ENCODE results near the gene ANO4.

The ANO4 gene

GRCh38 chr12:101015044-101015443 lies 220.5 kb downstream of the ANO4 start (continued):
- no peak for TF ChIP-seq BACH2 (CRISPR knock-in tag; IDR thresholded peaks at IDR 0.05; ENCODE audit: borderline replicate concordance)

GRCh38 chr12:101018540-101018939 lies 224.0 kb downstream of the ANO4 start:
- peak; percentile 80 for ATAC-seq
- TF ChIP-seq RARB (CRISPR knock-in tag; IDR thresholded peaks at IDR 0.05) (no peak), ESRRG (CRISPR knock-in tag; IDR thresholded peaks at IDR 0.05) (no peak), ZFP30 (CRISPR knock-in tag; IDR thresholded peaks at IDR 0.05) (no peak), CREB5 (CRISPR knock-in tag; IDR thresholded peaks at IDR 0.05; ENCODE audit: low read depth) (peak; percentile 68; the same call in 1 of the 2 replicates), PATZ1 (CRISPR knock-in tag; IDR thresholded peaks at IDR 0.05; ENCODE audit: borderline replicate concordance) (no peak), TSHZ2 (CRISPR knock-in tag; IDR thresholded peaks at IDR 0.05) (no peak), CSRNP3 (CRISPR knock-in tag; IDR thresholded peaks at IDR 0.05) (no peak), ISL1 (CRISPR knock-in tag; IDR thresholded peaks at IDR 0.05) (peak; percentile 68), TOX (CRISPR knock-in tag; IDR thresholded peaks at IDR 0.05; ENCODE audit: borderline replicate concordance) (no peak), ZNF8 (CRISPR knock-in tag; IDR thresholded peaks at IDR 0.05) (no peak), GLIS3 (CRISPR knock-in tag; IDR thresholded peaks at IDR 0.05) (no peak), CSDC2 (CRISPR knock-in tag; IDR thresholded peaks at IDR 0.05) (no peak), ZC3H10 (CRISPR knock-in tag; IDR thresholded peaks at IDR 0.05) (no peak), TCF4 (CRISPR knock-in tag; IDR thresholded peaks at IDR 0.05; ENCODE audit: borderline replicate concordance) (no peak), POU6F1 (CRISPR knock-in tag; IDR thresholded peaks at IDR 0.05; ENCODE audit: borderline replicate concordance, low read depth) (no peak), ZFP3 (CRISPR knock-in tag; IDR thresholded peaks at IDR 0.05) (0 out of 2 replicates have a peak, but pooled peaks have one; percentile 24), ARNTL (CRISPR knock-in tag; IDR thresholded peaks at IDR 0.05; ENCODE audit: borderline replicate concordance, low read depth) (no peak), PPARA (CRISPR knock-in tag; IDR thresholded peaks at IDR 0.05; ENCODE audit: borderline replicate concordance) (no peak), ZNF70 (CRISPR knock-in tag; IDR thresholded peaks at IDR 0.05) (no peak), ZNF565 (CRISPR knock-in tag; conservative IDR thresholded peaks at IDR 0.05; ENCODE audit: low read depth) (no peak), BACH2 (CRISPR knock-in tag; IDR thresholded peaks at IDR 0.05; ENCODE audit: borderline replicate concordance) (no peak), OSR1 (CRISPR knock-in tag; IDR thresholded peaks at IDR 0.05) (no peak)

GRCh38 chr12:101019201-101019600 lies 224.6 kb downstream of the ANO4 start:
- ATAC-seq: no peak
- TF ChIP-seq RARB (CRISPR knock-in tag; IDR thresholded peaks at IDR 0.05): no peak
- no peak for TF ChIP-seq TOX (CRISPR knock-in tag; IDR thresholded peaks at IDR 0.05; ENCODE audit: borderline replicate concordance)
- no peak for TF ChIP-seq CSRNP3 (CRISPR knock-in tag; IDR thresholded peaks at IDR 0.05)
- TF ChIP-seq ESRRG (CRISPR knock-in tag; IDR thresholded peaks at IDR 0.05): no peak
- no peak for TF ChIP-seq TSHZ2 (CRISPR knock-in tag; IDR thresholded peaks at IDR 0.05)
- no peak for TF ChIP-seq PPARA (CRISPR knock-in tag; IDR thresholded peaks at IDR 0.05; ENCODE audit: borderline replicate concordance)
- no peak for TF ChIP-seq CREB5 (CRISPR knock-in tag; IDR thresholded peaks at IDR 0.05; ENCODE audit: low read depth)
- TF ChIP-seq ZFP30 (CRISPR knock-in tag; IDR thresholded peaks at IDR 0.05): no peak
